Stimulated activated CD4-positive, alpha-beta T cell treated with anti-CD3 and anti-CD28 coated beads, Interleukin-2, amount 100 ng/mL, for 48 hours (primary cell): ENCODE results near the gene CNOT4.

Experiments used
- DNase-seq, 2 donors: peaks; one replicate each; pipeline ENCODE4 v3.0.0-alpha.2; 2020

The CNOT4 gene

DNA sequence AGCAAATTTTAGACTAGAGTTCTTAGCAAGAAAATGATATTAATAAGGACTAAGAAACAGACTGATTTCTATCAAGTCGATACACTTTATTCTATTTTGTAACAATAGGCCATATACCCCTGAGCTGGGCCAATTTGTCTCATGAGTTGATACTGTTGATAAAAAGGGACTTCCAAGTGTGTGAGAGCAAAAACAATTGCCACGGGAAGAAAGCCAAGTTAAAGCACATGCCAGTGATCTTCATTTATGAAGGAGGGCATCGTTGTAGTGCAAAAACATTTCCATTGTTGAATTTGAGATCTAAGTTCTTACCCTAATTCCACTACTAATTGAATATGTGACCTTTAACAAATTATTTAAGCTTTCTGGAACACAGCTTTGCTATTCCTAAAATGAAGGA lies 119.9 kb downstream of the CNOT4 start:
- DNase-seq = no peak

DNA sequence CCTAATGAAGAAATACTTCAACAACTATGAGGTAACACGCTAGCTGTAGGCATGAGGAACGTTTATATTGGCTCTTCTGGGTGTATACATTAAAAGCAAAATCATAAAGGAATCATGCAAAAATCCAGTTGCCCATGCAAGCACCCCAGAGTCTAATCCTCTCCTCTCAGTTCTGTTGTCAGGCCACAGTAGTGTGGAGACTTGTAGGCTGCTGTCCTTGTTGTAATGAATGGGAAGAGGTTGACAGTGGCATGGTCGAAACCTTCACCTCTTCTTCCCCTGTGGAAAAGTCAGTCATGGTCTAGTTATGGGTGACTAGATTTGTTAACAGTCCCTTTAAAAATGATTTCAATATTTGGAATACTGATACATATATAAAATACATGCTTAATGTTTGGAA lies 121.3 kb downstream of the CNOT4 start:
- DNase-seq = no peak

- no peak for DNase-seq
These were observed 123.1 kb downstream of the CNOT4 start for GRCh38 chr7:135386776-135387175.

GRCh38 chr7:135386181-135386580 lies 123.7 kb downstream of the CNOT4 start:
- DNase-seq = no peak

- no peak for DNase-seq
These were observed 124.7 kb downstream of the CNOT4 start for GRCh38 chr7:135385209-135385608.

DNA sequence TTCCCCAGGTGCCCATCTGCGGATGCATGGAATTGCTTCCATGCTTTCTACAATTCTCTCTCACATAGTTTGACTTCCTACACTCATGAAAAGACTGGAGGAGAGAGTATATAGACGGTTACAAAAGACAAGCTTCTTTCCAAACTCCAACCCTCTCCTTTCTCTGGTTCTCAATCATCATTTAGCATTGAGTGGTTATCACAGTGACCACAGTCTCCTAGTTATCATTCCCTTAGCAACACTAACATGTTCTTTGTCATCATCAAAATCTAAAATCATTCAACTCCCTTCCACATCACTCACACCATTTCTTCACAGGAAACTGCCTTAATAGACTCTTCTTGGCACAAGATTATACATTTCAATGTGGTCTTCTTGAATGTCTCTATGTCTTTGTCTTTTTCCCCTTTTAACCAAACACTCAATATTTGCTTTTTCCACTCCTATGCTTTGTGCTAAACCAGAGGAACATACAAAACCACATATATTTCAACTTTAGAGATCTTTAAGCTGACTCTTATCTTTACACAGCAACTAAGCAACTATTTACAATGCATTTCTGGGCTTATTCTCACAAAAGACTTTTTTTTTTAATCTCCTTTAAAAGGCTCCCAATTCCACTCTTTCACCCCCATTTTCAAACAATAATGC lies 126.3 kb downstream of the CNOT4 start:
- no peak for DNase-seq

DNA sequence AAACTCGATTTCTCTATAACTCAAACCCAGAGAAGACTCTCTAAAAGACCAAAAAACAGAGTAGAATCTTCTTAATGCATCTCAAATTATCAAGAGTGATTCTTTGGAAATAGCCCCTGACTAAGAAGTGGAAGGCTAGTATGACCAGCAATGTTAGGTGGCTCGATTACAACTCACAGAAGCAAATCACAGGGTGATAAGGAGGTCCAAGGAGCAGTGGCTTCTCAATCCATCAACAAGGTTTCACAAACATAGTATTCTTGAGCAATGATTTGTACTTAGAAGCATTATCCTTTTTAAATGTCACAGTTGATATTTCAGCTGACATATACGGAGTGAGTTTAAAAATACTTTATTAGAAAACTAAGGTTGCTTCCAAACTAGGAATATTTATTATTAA lies 127.7 kb downstream of the CNOT4 start:
- DNase-seq = no peak

- DNase-seq = no peak
These were observed 128.5 kb downstream of the CNOT4 start for GRCh38 chr7:135381369-135381768.

DNA sequence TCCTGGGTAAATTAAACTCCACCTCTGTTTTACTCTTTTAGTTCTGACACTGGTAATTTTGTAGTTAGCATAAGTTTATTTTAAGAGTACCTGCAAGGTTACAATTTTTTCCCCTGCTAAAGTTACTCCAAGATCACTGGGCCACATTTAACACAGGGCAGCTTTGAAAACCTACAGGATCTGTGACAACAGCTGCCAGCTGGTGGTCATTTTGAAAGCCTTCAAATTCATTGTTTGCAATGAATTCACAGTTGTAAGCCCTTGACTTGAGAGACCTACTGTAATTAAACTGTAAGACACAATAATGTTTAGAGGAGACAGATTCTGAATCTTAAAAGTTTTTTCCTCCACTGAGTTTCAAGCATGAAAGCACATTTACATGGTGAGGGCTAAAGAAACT lies 129.6 kb downstream of the CNOT4 start:
- no peak for DNase-seq

GRCh38 chr7:135377171-135377570 lies 132.7 kb downstream of the CNOT4 start:
- DNase-seq = no peak

DNA sequence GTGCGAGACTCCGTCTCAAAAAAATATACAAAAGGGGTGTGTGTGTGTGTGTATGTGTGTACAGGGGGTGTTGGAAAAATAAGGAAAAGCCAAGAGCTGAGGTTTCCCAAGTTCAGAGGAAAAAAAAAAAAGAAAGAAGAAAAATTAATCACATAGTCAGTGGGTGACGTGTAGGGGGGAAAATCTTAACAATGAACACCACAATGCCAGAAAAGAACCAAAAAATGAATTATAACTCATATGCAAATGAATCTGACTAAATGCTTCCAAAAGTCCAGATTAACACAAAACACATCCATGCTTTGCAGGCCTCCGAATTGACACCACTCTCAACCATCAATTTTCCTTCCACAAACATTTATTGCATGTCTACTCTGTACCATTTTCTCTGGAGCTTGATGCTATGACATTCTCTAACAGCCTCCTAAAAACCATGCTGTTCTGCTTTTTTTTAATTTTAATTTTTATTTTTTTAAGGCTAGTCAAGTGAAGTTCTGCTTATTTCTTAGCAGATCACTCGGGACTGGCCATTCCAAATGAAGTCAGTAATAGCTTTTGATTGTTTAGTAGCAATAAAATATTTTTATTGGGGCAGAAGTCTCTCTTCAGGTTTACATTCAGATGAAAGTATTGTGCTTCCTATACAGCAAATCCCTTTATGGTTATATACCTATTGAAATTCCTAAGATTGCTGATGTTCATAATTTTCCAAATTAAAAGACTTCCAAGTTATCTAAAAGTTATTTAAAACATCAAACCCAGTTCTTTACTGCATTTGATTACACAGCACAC lies 133.8 kb downstream of the CNOT4 start:
- DNase-seq = no peak

DNA sequence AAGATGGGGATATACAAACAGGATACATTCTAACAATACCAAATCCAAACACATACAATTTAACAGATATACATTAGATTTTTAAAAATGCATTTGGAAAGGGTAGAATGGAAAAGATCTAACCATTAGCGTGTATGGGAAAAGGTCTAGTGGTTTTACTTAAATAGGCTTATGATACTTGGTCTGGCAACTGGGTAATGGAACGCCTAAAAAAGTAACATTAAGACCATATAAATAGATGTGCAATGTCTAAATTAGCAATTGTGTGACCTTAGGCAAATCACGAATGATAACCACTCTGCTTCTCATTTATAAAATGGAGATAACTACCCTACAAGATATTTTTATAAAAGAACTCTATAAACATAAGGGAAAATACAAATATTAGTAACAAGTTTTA lies 135.2 kb downstream of the CNOT4 start:
- no peak for DNase-seq

GRCh38 chr7:135372222-135372621 lies 137.7 kb downstream of the CNOT4 start:
- no peak for DNase-seq

- DNase-seq = no peak
These were observed 139.2 kb downstream of the CNOT4 start for GRCh38 chr7:135370656-135371055.

DNA sequence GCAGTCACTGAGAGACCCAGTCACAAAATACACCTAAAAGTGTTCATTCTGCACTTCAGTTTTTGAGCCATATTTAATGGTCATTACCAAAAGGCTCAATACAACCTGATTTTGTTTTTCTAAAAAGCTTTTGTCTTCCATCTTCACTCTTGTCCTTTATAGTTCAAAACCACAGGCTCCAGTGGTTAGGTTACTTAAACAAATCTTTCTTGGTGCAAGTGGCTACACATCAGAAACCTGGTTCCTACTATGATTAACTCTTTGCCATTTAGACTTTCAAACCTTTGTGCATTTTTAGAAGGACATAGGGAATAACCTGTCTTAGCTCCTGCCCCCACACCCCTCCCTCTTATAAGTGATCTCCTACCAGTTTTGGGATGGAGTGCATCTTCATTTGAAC lies 140.5 kb downstream of the CNOT4 start:
- no peak for DNase-seq

DNA sequence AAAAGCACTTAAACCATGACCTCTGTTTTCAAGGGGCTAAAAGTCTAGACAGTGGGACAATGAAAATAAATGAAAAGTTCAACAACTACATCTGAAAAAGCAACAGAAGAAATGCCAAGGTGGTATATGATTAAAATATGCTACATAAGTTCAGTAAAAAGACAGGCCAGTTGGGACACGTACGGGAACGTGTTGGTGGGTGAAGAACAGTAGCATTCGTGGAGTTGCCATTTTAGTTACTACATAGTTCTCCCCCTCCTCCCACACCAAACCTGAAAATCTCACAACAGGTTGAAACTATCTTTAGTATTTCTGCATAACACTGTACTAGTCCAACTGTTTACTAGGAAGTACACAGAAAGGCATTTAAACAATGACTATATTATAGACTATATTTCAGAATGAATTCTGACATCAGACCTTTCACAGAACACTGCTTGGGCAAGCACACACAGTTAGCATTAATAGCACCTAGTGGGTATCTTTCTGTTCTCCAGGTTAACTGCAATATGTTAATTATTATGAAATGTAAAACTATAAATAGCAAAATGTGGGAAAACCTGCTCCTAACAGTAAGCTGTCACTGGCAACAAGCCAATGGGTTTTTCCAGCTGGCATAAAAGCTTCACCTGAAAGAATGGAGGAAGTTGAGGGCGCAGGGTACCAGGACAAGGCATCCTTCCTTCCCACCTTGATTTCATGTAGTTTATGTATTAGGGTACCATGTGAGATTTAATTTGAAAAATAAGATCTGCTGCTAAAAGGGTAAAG lies 141.3 kb downstream of the CNOT4 start:
- no peak for DNase-seq

DNA sequence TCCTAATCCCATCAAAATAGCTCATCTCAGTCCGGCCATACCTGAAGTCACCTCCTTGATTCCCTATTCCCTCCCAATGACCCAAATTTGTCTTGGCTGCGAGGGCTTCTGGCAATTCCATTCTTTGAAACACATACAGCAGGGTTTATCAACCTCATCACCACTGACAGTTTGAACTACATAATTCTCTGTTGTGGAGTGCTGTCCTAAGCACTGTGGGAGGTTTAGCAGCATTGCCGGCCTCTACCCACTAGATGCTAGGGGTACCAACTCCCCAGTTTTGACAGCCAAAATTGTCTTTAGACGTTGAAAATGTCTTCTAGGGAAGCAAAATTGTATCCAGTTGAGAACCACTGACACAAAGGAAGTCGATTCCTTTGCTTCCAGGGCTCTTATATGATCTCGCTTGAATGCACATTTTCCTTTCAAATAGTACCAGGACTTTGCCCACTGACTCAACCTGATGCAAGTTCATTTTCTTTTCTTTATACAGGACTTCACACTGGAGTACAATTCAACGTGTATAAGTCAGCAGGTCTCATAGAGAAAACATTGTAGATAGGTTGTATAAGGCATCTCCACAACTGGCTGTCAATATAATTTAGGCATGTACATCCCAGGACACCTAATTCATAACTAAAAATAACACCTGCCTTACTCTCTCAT lies 142.9 kb downstream of the CNOT4 start:
- DNase-seq = no peak

- no peak for DNase-seq
These were observed 144.2 kb downstream of the CNOT4 start for GRCh38 chr7:135365721-135366120.

GRCh38 chr7:135364206-135364605 lies 145.7 kb downstream of the CNOT4 start:
- no peak for DNase-seq

- no peak for DNase-seq
These were observed 147.0 kb downstream of the CNOT4 start for GRCh38 chr7:135362871-135363270.

GRCh38 chr7:135361788-135362187 lies 148.1 kb downstream of the CNOT4 start:
- no peak for DNase-seq

GRCh38 chr7:135359615-135360014 lies 150.3 kb downstream of the CNOT4 start:
- DNase-seq = no peak

GRCh38 chr7:135355377-135356048 lies 154.4 kb downstream of the CNOT4 start:
- no peak for DNase-seq
